ENCODE data around the gene NOM1. TPM values are rescaled to one million over a fixed set of nuclear protein-coding genes. Genes with fewer than 3 reads are reported as not detected.

Gene NOM1
- total RNA-seq, 4 donors from 2014 or later: 12.6 to 20.8 (median 16.3) TPM

GRCh38 chr7:157006829-157007469, 57.4 kb downstream of the NOM1 start:
- intact Hi-C loops (cut with DNase I): no loop called here
- H3K27ac ChIP-seq (replicated peaks in 1 of 4): no peak overlapping the region
- 18% methylated on average over 7 of the region's 7 CpGs for WGBS
- no peaks in the 10 kb centered on the region for H3K9me3 ChIP-seq
- no peak overlapping the region for H3K4me3 ChIP-seq
- TF ChIP-seq POLR2AphosphoS5 (IDR thresholded peaks at IDR 0.05) (no peak), EP300 (IDR thresholded peaks at IDR 0.05) (no peak)
- DNase-seq (ENCODE audit: extremely low spot score): no peak
- H3K27me3 ChIP-seq: peaks cover 6 to 98% (median 76%) of the 10 kb centered on the region in 4 donors
- H3K4me1 ChIP-seq: peaks cover 32 to 79% (median 69%) of the 10 kb centered on the region in 4 donors
- H3K36me3 ChIP-seq: no peaks in the 10 kb centered on the region

DNA sequence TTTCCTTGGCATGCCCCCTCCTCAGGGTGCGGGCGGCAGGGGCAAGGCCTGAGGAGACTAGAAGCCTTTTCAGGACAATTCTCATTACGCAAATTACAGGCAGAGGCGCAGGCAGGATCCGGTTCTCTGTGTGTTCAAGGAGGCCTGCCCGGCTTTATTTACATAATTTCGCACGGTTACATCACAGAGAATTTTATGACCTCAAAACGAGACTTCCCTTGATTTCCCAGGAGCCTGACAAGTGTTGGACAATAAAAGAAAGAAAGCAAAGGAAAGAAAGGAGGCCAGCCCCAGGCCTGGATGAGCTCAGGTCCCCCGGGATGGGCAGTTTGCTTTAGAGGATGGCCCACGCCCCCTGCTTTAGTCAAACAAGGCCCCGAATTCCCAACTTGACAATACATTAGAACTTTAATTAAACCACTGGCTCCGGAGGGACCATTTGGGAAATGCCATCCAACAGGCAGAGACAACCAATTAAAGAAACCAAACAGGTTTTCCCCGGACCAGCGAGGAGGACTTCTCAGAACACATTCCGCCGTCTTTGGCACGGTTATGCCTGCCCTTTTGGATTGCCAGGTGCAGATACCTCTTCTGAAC, 58.1 kb downstream of the NOM1 start:
- DNase-seq (ENCODE audit: extremely low spot score): no peak
- Histone ChIP-seq H3K27ac (replicated peaks in 1 of 4) (no peak overlapping the region), H3K27me3 (peaks cover 4 to 98% (median 73%) of the 10 kb centered on the region in 4 donors), H3K4me3 (no peak overlapping the region), H3K9me3 (no peaks in the 10 kb centered on the region), H3K4me1 (peaks cover 29 to 72% (median 63%) of the 10 kb centered on the region in 4 donors), H3K36me3 (no peaks in the 10 kb centered on the region)
- TF ChIP-seq EP300 (IDR thresholded peaks at IDR 0.05) (no peak), POLR2AphosphoS5 (IDR thresholded peaks at IDR 0.05) (no peak), POLR2A (IDR thresholded peaks at IDR 0.05; ENCODE audit: low read depth) (no peak)
- TF ChIP-seq, protein P1, sequence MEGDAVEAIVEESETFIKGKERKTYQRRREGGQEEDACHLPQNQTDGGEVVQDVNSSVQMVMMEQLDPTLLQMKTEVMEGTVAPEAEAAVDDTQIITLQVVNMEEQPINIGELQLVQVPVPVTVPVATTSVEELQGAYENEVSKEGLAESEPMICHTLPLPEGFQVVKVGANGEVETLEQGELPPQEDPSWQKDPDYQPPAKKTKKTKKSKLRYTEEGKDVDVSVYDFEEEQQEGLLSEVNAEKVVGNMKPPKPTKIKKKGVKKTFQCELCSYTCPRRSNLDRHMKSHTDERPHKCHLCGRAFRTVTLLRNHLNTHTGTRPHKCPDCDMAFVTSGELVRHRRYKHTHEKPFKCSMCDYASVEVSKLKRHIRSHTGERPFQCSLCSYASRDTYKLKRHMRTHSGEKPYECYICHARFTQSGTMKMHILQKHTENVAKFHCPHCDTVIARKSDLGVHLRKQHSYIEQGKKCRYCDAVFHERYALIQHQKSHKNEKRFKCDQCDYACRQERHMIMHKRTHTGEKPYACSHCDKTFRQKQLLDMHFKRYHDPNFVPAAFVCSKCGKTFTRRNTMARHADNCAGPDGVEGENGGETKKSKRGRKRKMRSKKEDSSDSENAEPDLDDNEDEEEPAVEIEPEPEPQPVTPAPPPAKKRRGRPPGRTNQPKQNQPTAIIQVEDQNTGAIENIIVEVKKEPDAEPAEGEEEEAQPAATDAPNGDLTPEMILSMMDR (IDR thresholded peaks at IDR 0.05): no peak
- intact Hi-C loops (cut with DNase I): no loop called here
- 21% methylated on average over 18 of the region's 18 CpGs for whole genome bisulfite sequencing

DNA sequence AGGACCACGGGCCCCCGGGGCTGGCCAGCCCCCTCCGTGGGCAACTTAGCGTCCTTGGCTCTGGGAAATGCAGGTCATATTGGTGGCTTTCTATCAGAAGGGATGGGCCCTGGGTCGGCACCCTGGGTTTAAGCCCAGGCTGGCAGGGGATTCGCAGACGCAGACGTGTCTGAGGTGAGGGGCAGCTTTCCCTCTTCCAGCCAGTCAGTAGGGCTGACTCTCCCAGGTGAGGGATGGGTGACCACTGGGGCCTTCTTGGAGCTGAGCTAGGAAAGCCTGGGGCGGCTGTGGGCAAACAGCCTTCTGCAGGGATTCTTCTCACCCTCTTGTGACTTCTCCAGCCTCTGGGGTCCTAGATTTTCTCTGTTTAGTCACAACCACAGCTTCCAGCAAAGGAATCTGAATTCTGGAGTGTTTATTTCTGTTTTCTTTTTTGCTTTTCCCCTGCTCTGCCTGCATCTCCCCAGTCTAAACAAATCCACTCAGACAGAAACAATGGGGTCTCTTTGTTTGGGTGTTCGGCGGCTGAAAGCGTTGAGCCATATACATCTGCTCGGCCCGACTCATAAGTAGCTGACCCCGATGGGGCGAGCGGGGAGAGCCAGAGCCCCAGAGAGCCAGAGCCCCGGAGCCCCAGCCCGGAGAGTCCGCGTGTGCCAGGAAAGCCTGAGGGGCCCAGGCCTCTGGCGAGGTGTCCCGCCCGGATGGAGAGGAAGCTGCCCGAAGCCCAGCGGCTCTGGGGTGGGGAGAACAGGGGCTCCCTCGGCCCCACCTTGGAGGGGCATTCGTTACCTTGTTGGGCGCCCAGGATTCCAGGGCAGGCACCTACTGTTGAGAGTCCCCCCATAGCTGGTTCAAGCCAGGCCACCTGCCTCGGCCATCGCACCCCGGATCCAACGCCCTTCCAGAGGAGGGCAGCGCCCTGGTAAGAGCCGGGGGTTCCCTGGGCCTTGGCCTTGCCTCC, 59.0 kb downstream of the NOM1 start:
- intact Hi-C loops (cut with DNase I): no loop called here
- Histone ChIP-seq H3K9me3 (no peaks in the 10 kb centered on the region), H3K27ac (replicated peaks in 1 of 4) (no peak overlapping the region), H3K36me3 (no peaks in the 10 kb centered on the region), H3K4me3 (no peak overlapping the region), H3K4me1 (peaks cover 25 to 63% (median 54%) of the 10 kb centered on the region in 4 donors), H3K27me3 (peaks cover 0 to 98% (median 72%) of the 10 kb centered on the region in 4 donors)
- DNase-seq (ENCODE audit: extremely low spot score): no peak
- TF ChIP-seq, protein P1 (IDR thresholded peaks at IDR 0.05): no peak
- no peak for TF ChIP-seq POLR2A (IDR thresholded peaks at IDR 0.05; ENCODE audit: low read depth)
- 14% methylated on average over 20 of the region's 35 CpGs for WGBS

GRCh38 chr7:157009170-157009777, 59.8 kb downstream of the NOM1 start:
- Histone ChIP-seq H3K27me3 (peaks cover 0 to 98% (median 68%) of the 10 kb centered on the region in 4 donors), H3K27ac (replicated peaks in 1 of 4) (no peak overlapping the region), H3K9me3 (no peaks in the 10 kb centered on the region), H3K4me3 (peak overlapping the region in 3 of 4 donors; percentile 18 to 34 (median 28)), H3K4me1 (peaks cover 17 to 55% (median 46%) of the 10 kb centered on the region in 4 donors), H3K36me3 (no peaks in the 10 kb centered on the region)
- DNase-seq (ENCODE audit: extremely low spot score): no peak
- intact Hi-C loops (cut with DNase I): no loop called here
- no peak for TF ChIP-seq POLR2A (IDR thresholded peaks at IDR 0.05; ENCODE audit: low read depth)
- TF ChIP-seq EP300 (IDR thresholded peaks at IDR 0.05): no peak
- TF ChIP-seq POLR2AphosphoS5 (IDR thresholded peaks at IDR 0.05): no peak
- TF ChIP-seq, protein P1 (IDR thresholded peaks at IDR 0.05): no peak
- no CpG with 5 or more reads among the region's 49 CpGs for WGBS

Measured in esophagus muscularis mucosa (tissue), 4 donors.